Measurements from ENCODE around the gene FOXJ3.

GRCh38 chr1:42137766-42138165, 197.3 kb downstream of the FOXJ3 start:
- no peak for TF ChIP-seq CTCF (IDR thresholded peaks at IDR 0.05 in 8 of 11, conservative IDR thresholded peaks at IDR 0.05 in 3 of 11)
- no peak for TF ChIP-seq POLR2A (IDR thresholded peaks at IDR 0.05)

Data from spleen (tissue), 7 donors.